Measurements from ENCODE around the gene KYNU. TPM values are rescaled to one million over a fixed set of nuclear protein-coding genes. Genes with fewer than 3 reads are reported as not detected.

KYNU gene
- total and polyA plus RNA-seq, 9 of the 15 experiments (the other 6 are each of a cell fraction or from before 2014, with no cell fraction given) = 2.6 to 11.6 (median 7.2) TPM

- TF ChIP-seq RAD21 (CRISPR knock-in tag; conservative IDR thresholded peaks at IDR 0.05 in 1 of 2, IDR thresholded peaks at IDR 0.05 in 1 of 2) = no peak
- TF ChIP-seq TARDBP (IDR thresholded peaks at IDR 0.05) = no peak
- TF ChIP-seq NCOA2 (IDR thresholded peaks at IDR 0.05; ENCODE audit: partially characterized antibody in 2 of 2) = no peak
- no peak for TF ChIP-seq POLR2AphosphoS2 (IDR thresholded peaks at IDR 0.05; ENCODE audit: low read length)
- TF ChIP-seq CCAR2 (IDR thresholded peaks at IDR 0.05; ENCODE audit: low read depth, low read length) = no peak
- TF ChIP-seq RBFOX2 (IDR thresholded peaks at IDR 0.05; ENCODE audit: low read depth, low read length) = no peak
- no peak for TF ChIP-seq NFXL1 (CRISPR knock-in tag; IDR thresholded peaks at IDR 0.05)
- TF ChIP-seq NBN (IDR thresholded peaks at IDR 0.05; ENCODE audit: low read depth) = no peak
- no peak for TF ChIP-seq BHLHE40 (IDR thresholded peaks at IDR 0.05; ENCODE audit: low read length)
- TF ChIP-seq NCOR1 (IDR thresholded peaks at IDR 0.05) = no peak
- no peak for TF ChIP-seq THRB (CRISPR knock-in tag; conservative IDR thresholded peaks at IDR 0.05)
- TF ChIP-seq ZC3H11A (IDR thresholded peaks at IDR 0.05; ENCODE audit: low read depth, low read length) = no peak
- no peak for TF ChIP-seq MYBL2 (IDR thresholded peaks at IDR 0.05; ENCODE audit: low read depth)
- TF ChIP-seq MYBL2 (CRISPR knock-in tag; IDR thresholded peaks at IDR 0.05; ENCODE audit: borderline replicate concordance) = no peak
- no peak for TF ChIP-seq RBM14 (IDR thresholded peaks at IDR 0.05; ENCODE audit: borderline replicate concordance, insufficient read depth, low read depth, low read length)
- no peak for TF ChIP-seq SNIP1 (IDR thresholded peaks at IDR 0.05; ENCODE audit: low read depth)
- TF ChIP-seq ZBTB2 (IDR thresholded peaks at IDR 0.05) = no peak
Observed at GRCh38 chr2:142937347-142937746, 59.9 kb downstream of the KYNU start (continued).

All from K562 (cell line).